ENCODE measurements around the gene HRH3. TPM values are rescaled to one million over a fixed set of nuclear protein-coding genes. Genes with fewer than 3 reads are reported as not detected.

Gene HRH3
- total RNA-seq, 1 donor from 2014 or later, result not detected

GRCh38 chr20:62197311-62197710 is 22.8 kb downstream of the HRH3 start:
- DNase-seq (ENCODE audit: low read depth), result no peak
- TF ChIP-seq CTCF (IDR thresholded peaks at IDR 0.05; ENCODE audit: insufficient read depth, low read length, poor library complexity, severe bottlenecking), result no peak
- H3K27me3 ChIP-seq (ENCODE audit: control insufficient read depth, insufficient read depth, low read length), result no peaks in the 10 kb centered on the region
- H3K4me3 ChIP-seq (ENCODE audit: low read depth, low read length), result no peak overlapping the region
- peaks cover 2% of the 10 kb centered on the region for H3K36me3 ChIP-seq (ENCODE audit: control insufficient read depth, insufficient read depth, low read length)

- DNase-seq (ENCODE audit: low read depth), result no peak
- no peak for TF ChIP-seq CTCF (IDR thresholded peaks at IDR 0.05; ENCODE audit: insufficient read depth, low read length, poor library complexity, severe bottlenecking)
- Histone ChIP-seq H3K36me3 (ENCODE audit: control insufficient read depth, insufficient read depth, low read length) (peaks cover 2% of the 10 kb centered on the region), H3K27me3 (ENCODE audit: control insufficient read depth, insufficient read depth, low read length) (no peaks in the 10 kb centered on the region), H3K4me3 (ENCODE audit: low read depth, low read length) (no peak overlapping the region)
Measured at GRCh38 chr20:62196286-62196685, 23.8 kb downstream of the HRH3 start.

- TF ChIP-seq CTCF (IDR thresholded peaks at IDR 0.05; ENCODE audit: insufficient read depth, low read length, poor library complexity, severe bottlenecking), result no peak
- Histone ChIP-seq H3K36me3 (ENCODE audit: control insufficient read depth, insufficient read depth, low read length) (peaks cover 2% of the 10 kb centered on the region), H3K4me3 (ENCODE audit: low read depth, low read length) (no peak overlapping the region), H3K27me3 (ENCODE audit: control insufficient read depth, insufficient read depth, low read length) (no peaks in the 10 kb centered on the region)
- DNase-seq (ENCODE audit: low read depth), result no peak
Measured at GRCh38 chr20:62195736-62196135, 24.3 kb downstream of the HRH3 start.

- DNase-seq (ENCODE audit: low read depth), result no peak
- Histone ChIP-seq H3K36me3 (ENCODE audit: control insufficient read depth, insufficient read depth, low read length) (peaks cover 2% of the 10 kb centered on the region), H3K4me3 (ENCODE audit: low read depth, low read length) (no peak overlapping the region), H3K27me3 (ENCODE audit: control insufficient read depth, insufficient read depth, low read length) (no peaks in the 10 kb centered on the region)
- no peak for TF ChIP-seq CTCF (IDR thresholded peaks at IDR 0.05; ENCODE audit: insufficient read depth, low read length, poor library complexity, severe bottlenecking)
Measured at GRCh38 chr20:62195075-62195405, 25.0 kb downstream of the HRH3 start.

GRCh38 chr20:62193079-62194025 is 26.7 kb downstream of the HRH3 start:
- peaks cover under 1% of the 10 kb centered on the region for H3K36me3 ChIP-seq (ENCODE audit: control insufficient read depth, insufficient read depth, low read length)
- no peak for TF ChIP-seq CTCF (IDR thresholded peaks at IDR 0.05; ENCODE audit: insufficient read depth, low read length, poor library complexity, severe bottlenecking)
- no peaks in the 10 kb centered on the region for H3K27me3 ChIP-seq (ENCODE audit: control insufficient read depth, insufficient read depth, low read length)
- no peak for DNase-seq (ENCODE audit: low read depth)
- no peak overlapping the region for H3K4me3 ChIP-seq (ENCODE audit: low read depth, low read length)

GRCh38 chr20:62192635-62193034 is 27.4 kb downstream of the HRH3 start:
- no peaks in the 10 kb centered on the region for H3K36me3 ChIP-seq (ENCODE audit: control insufficient read depth, insufficient read depth, low read length)
- no peak for DNase-seq (ENCODE audit: low read depth)
- no peak overlapping the region for H3K4me3 ChIP-seq (ENCODE audit: low read depth, low read length)
- no peaks in the 10 kb centered on the region for H3K27me3 ChIP-seq (ENCODE audit: control insufficient read depth, insufficient read depth, low read length)
- TF ChIP-seq CTCF (IDR thresholded peaks at IDR 0.05; ENCODE audit: insufficient read depth, low read length, poor library complexity, severe bottlenecking), result no peak

Data from kidney epithelial cell (primary cell).